HepG2 (cell line): ENCODE results near the gene GPLD1. TPM values are rescaled to one million over a fixed set of nuclear protein-coding genes. Genes with fewer than 3 reads are reported as not detected.

ENCODE experiments used
- ATAC-seq: fragments of 200-7000 bp; cut with Tn5 transposase; 3 replicates; pipeline ENCODE4 v1.9.1; 2020; ENCODE audit warnings: mild to moderate bottlenecking, moderate library complexity
- BruUV-seq: library from RNA; stranded (reverse); fragments of 400-500 nt; replicated peaks from 2 replicates; lab custom pipeline; 2021; lab: Mats Ljungman, UMichigan
- CTCF ChIA-PET: fragments of 300-600 bp; formaldehyde crosslinking; extraction: SDS; loops from one replicate; lab custom pipeline; 2021; ENCODE audit warnings: low total read pairs, inconsistent platforms, low intra/inter-chr PET ratio; lab: Yijun Ruan, JAX
- POLR2A ChIA-PET: fragments of 350-600 bp; sonication (Branson Sonifier 250); formaldehyde crosslinking; loops from one replicate; lab custom pipeline; 2020; ENCODE audit warnings: antibody characterized with exemption, inconsistent platforms; lab: Yijun Ruan, JAX
- DNase-seq: peaks from one replicate; pipeline ENCODE4 v3.0.0-alpha.2; 2015; ENCODE audit warnings: low spot score
- FAIRE-seq: peaks from 3 replicates; lab custom pipeline; 2011; peaks lifted over from hg19 to GRCh38; lab: Jason Lieb, UNC
- H2AFZ ChIP-seq: one replicate; pipeline ENCODE4 v1.6.1; 2011; ENCODE audit warnings: low read length, inconsistent platforms
- H3K27ac ChIP-seq: fragments of 300-600 bp; 3 replicates; pipeline ENCODE4 v1.8.0; 2011; ENCODE audit warnings: mixed run types, mild to moderate bottlenecking, mixed read lengths, low read length, inconsistent platforms; ENCODE audit not compliant: insufficient read depth; ENCODE audit errors: extremely low read length
- H3K27me3 ChIP-seq, 2 experiments: fragments of 200-600 bp in 1 of 2; 2 replicates in 1 of 2; 3 replicates in 1 of 2; pipeline versions ENCODE4 v1.6.0 to v1.8.0; 2011; ENCODE audit warnings: low read length in 2 of 2, mild to moderate bottlenecking in 2 of 2, moderate library complexity in 2 of 2, inconsistent platforms in 1 of 2; ENCODE audit not compliant: insufficient read depth in 2 of 2, control insufficient read depth in 1 of 2
- H3K36me3 ChIP-seq, 2 experiments: fragments of 200-600 bp in 1 of 2; replicated peaks in 1 of 2; 2 replicates in 1 of 2; 3 replicates in 1 of 2; pipeline versions ENCODE4 v1.5.1 to v1.8.0; 2011; ENCODE audit warnings: low read length in 2 of 2, inconsistent platforms in 1 of 2; ENCODE audit not compliant: insufficient read depth in 2 of 2, control insufficient read depth in 1 of 2
- H3K4me1 ChIP-seq: 2 replicates; pipeline ENCODE4 v1.5.1; 2012; ENCODE audit warnings: low read length, inconsistent platforms; ENCODE audit not compliant: insufficient read depth
- H3K4me2 ChIP-seq: 2 replicates; pipeline ENCODE4 v1.6.0; 2011; ENCODE audit warnings: low read depth, low read length, inconsistent platforms
- H3K4me3 ChIP-seq, 3 experiments: fragments of 200-600 bp in 1 of 3; sonication (generic), shearing (Covaris generic) in 1 of 3; replicated peaks in 1 of 3; 2 replicates each; pipeline ENCODE4 v1.5.1; 2011 to 2016; ENCODE audit warnings: low read length in 3 of 3, inconsistent platforms in 2 of 3, low read depth in 2 of 3, mild to moderate bottlenecking in 2 of 3, control low read depth in 1 of 3, mixed read lengths in 1 of 3; ENCODE audit not compliant: insufficient read depth in 1 of 3
- H3K79me2 ChIP-seq: one replicate; pipeline ENCODE4 v1.6.1; 2011; ENCODE audit warnings: low read length, inconsistent platforms; ENCODE audit not compliant: insufficient read depth
- H3K9ac ChIP-seq: 2 replicates; pipeline ENCODE4 v1.6.0; 2011; ENCODE audit warnings: mild to moderate bottlenecking, low read depth, low read length, inconsistent platforms; ENCODE audit not compliant: insufficient read depth
- H3K9me3 ChIP-seq: 2 replicates; pipeline ENCODE4 v1.5.1; 2012; ENCODE audit warnings: mild to moderate bottlenecking, low read length
- H4K20me1 ChIP-seq: 2 replicates; pipeline ENCODE4 v1.6.0; 2011; ENCODE audit warnings: inconsistent platforms, mild to moderate bottlenecking, low read length, moderate library complexity; ENCODE audit not compliant: insufficient read depth
- HNF4G ChIP-seq, 2 experiments: sonication (generic) in 1 of 2; formaldehyde crosslinking in 1 of 2; IDR thresholded peaks; 2 replicates each; pipeline versions ENCODE4 v1.4.0 to v1.6.1; 2011 to 2020; ENCODE audit warnings: borderline replicate concordance in 2 of 2, low read depth in 2 of 2, mild to moderate bottlenecking in 2 of 2, low read length in 1 of 2, missing genetic modification reagents in 1 of 2, moderate library complexity in 1 of 2
- JUND ChIP-seq: sonication (generic); formaldehyde crosslinking; IDR thresholded peaks from 2 replicates; pipeline ENCODE4 v1.8.0; 2022; ENCODE audit warnings: mild to moderate bottlenecking, missing genetic modification reagents
- KLF9 ChIP-seq: IDR thresholded peaks from 2 replicates; pipeline ENCODE4 v1.6.1; 2016; ENCODE audit warnings: low read depth
- MAFF ChIP-seq: IDR thresholded peaks from 2 replicates; pipeline ENCODE4 v1.6.1; 2011; ENCODE audit warnings: low read depth, low read length, improper control_type of control experiment
- MAFK ChIP-seq, 2 experiments: IDR thresholded peaks in 1 of 2; conservative IDR thresholded peaks in 1 of 2; 2 replicates each; pipeline ENCODE4 v1.6.1; 2011; ENCODE audit warnings: improper control_type of control experiment in 2 of 2, low read length in 2 of 2
- MLLT10 ChIP-seq: sonication (generic); formaldehyde crosslinking; IDR thresholded peaks from 2 replicates; pipeline ENCODE4 v1.4.0; 2020; ENCODE audit warnings: missing genetic modification reagents
- NR2F2 ChIP-seq: IDR thresholded peaks from 2 replicates; pipeline ENCODE4 v1.6.1; 2012; ENCODE audit warnings: low read depth, inconsistent platforms, borderline replicate concordance
- PHF20 ChIP-seq: sonication (generic); formaldehyde crosslinking; IDR thresholded peaks from 2 replicates; pipeline ENCODE4 v1.5.0; 2020; ENCODE audit warnings: mild to moderate bottlenecking, missing genetic modification reagents
- SIX4 ChIP-seq: sonication (generic); formaldehyde crosslinking; IDR thresholded peaks from 2 replicates; pipeline ENCODE4 v1.4.0; 2020; ENCODE audit warnings: missing genetic modification reagents
- STAT5B ChIP-seq: sonication (generic); formaldehyde crosslinking; IDR thresholded peaks from 2 replicates; pipeline ENCODE4 v1.4.0; 2020; ENCODE audit warnings: missing genetic modification reagents
- TEAD3 ChIP-seq: optimal IDR thresholded peaks from 2 replicates; pipeline ENCODE3; 2016; ENCODE audit warnings: borderline replicate concordance
- XRCC5 ChIP-seq: fragments of 200-400 bp; formaldehyde crosslinking; optimal IDR thresholded peaks from 2 replicates; pipeline ENCODE3; 2017; ENCODE audit warnings: mild to moderate bottlenecking, low read length
- ZBTB21 ChIP-seq: sonication (generic); formaldehyde crosslinking; IDR thresholded peaks from 2 replicates; pipeline ENCODE4 v1.4.0; 2020; ENCODE audit warnings: missing genetic modification reagents
- ZFY ChIP-seq: sonication (generic); formaldehyde crosslinking; IDR thresholded peaks from 2 replicates; pipeline ENCODE4 v1.4.0; 2020; ENCODE audit warnings: missing genetic modification reagents
- ZKSCAN5 ChIP-seq: sonication (generic); formaldehyde crosslinking; IDR thresholded peaks from 2 replicates; pipeline ENCODE4 v1.5.1; 2020; ENCODE audit warnings: mild to moderate bottlenecking, missing genetic modification reagents
- ZNF160 ChIP-seq: sonication (generic); formaldehyde crosslinking; IDR thresholded peaks from 2 replicates; pipeline ENCODE4 v1.8.0; 2022; ENCODE audit warnings: mild to moderate bottlenecking, inconsistent platforms, missing genetic modification reagents
- ZNF251 ChIP-seq: sonication (generic); formaldehyde crosslinking; IDR thresholded peaks from 2 replicates; pipeline ENCODE4 v1.9.0; 2021; ENCODE audit warnings: mild to moderate bottlenecking, missing genetic modification reagents
- WGBS: methylation state at CpG from one replicate; pipeline ENCODE4 v1.1.6; 2017; ENCODE audit warnings: low lambda C conversion rate; 5-methylcytosine and 5-hydroxymethylcytosine counted together
- in situ Hi-C: cut with HindIII; loops from 2 replicates; pipeline ENCODE4 v1.10.0; 2017; ENCODE audit warnings: low pct_unique_long_range_greater_than_20kb; ENCODE audit not compliant: extremely low pct_ligation_motif_present
- intact Hi-C: fragments of 100-400 bp; cut with micrococcal nuclease; formaldehyde crosslinking; loops from one replicate; pipeline ENCODE4 v1.10.0; 2022; ENCODE audit not compliant: unreplicated experiment
- polyA plus RNA-seq, 8 experiments: library from polyadenylated mRNA; depleted of rRNA in 3 of 8; stranded (reverse) in 7 of 8; unstranded in 1 of 8; fragments of >200 nt; fragmentation: Illumina TruSeq in 4 of 8; extraction: Trizol in 4 of 8; gene quantifications; 2 replicates each; pipeline versions ENCODE4 v1.2.1 to v1.2.3, GENCODE V29; 2011 to 2016; ENCODE audit warnings: low read depth in 4 of 8, missing spikeins in 1 of 8, mixed read lengths in 1 of 8; ENCODE audit not compliant: insufficient read depth in 1 of 8
- total RNA-seq, 5 experiments: library from RNA; depleted of rRNA; stranded (reverse); fragments of >200 nt; fragmentation: Illumina TruSeq; extraction: Trizol; gene quantifications; 2 replicates each; pipeline ENCODE4 v1.2.3, GENCODE V29; 2016; ENCODE audit warnings: low read depth in 1 of 5
- TF ChIP-seq, protein P1 (sequence below): sonication (generic); formaldehyde crosslinking; IDR thresholded peaks from 2 replicates; pipeline ENCODE4 v1.4.0; 2020; ENCODE audit warnings: missing genetic modification reagents, borderline replicate concordance

The GPLD1 gene
- total and polyA plus RNA-seq, 2 of the 13 experiments (the other 11 are each of a cell fraction or from before 2014, with no cell fraction given), result 6.2 to 7.6 TPM

DNA sequence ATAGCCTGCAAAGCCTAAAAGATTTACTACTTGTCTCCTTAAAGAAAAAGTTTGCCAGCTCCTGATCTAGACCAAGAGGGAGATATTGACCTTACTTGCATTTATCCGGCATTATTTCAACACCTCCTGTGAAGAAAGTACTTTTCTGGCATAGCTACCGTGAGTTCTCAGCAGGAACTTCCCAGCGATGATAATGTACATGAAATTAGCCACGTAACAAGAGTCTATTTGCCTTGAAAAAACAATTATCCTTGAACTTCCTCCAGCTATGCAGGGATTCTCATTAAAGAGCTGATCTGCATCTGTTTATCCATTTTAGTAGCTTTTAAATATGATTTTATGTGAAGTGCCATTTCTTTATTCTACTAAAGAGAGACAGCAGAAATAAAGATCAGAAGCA, 47.1 kb upstream of the GPLD1 start (continued):
- no peak for TF ChIP-seq KLF9 (CRISPR knock-in tag)

DNA sequence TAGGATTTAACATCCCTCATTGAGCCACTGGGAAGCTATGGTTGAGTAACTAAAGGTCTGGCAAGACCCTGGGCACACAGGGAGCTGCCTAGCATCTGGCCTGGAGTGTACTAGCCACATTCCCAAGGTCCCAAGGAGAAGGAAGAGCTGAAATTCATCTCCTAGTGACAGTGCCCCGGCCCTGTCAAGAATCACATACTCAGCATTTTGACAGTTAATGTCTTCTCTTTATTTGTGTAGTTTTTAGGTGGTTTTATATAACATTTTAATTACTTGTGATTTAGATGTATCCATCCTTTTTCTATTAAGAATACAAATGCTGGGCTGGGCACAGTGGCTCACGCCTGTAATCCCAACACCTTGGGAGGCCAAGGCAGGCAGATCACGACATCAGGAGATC, 45.8 kb upstream of the GPLD1 start:
- Histone ChIP-seq H3K9me3 (no peaks in the 10 kb centered on the region), H4K20me1 (no peaks in the 10 kb centered on the region), H3K4me1 (no peaks in the 10 kb centered on the region), H2AFZ (no peak overlapping the region), H3K27me3 (no peaks in the 10 kb centered on the region), H3K27ac (no peak overlapping the region), H3K4me3 (no peak overlapping the region), H3K4me2 (no peak overlapping the region), H3K79me2 (no peaks in the 10 kb centered on the region), H3K9ac (no peak overlapping the region), H3K36me3 (peaks cover 14 to 33% of the 10 kb centered on the region in 2 experiments)
- FAIRE-seq, result no peak
- intact Hi-C loops (no loop called here), in situ Hi-C loops (no loop called here)
- ChIA-PET POLR2A (no interaction called here), CTCF (no interaction called here)
- 98% methylated on average over 3 of the region's 3 CpGs for WGBS
- no TSS peak for BruUV-seq
- ATAC-seq, result no peak
- DNase-seq, result no peak
- TF ChIP-seq ZNF160 (CRISPR knock-in tag) (no peak), MAFF (peak; percentile 81), MAFK (conservative IDR thresholded peaks at IDR 0.05 in 1 of 2, IDR thresholded peaks at IDR 0.05 in 1 of 2; ENCODE audit: low read length in 2 of 2) (peak; percentile 81 to 86)

DNA sequence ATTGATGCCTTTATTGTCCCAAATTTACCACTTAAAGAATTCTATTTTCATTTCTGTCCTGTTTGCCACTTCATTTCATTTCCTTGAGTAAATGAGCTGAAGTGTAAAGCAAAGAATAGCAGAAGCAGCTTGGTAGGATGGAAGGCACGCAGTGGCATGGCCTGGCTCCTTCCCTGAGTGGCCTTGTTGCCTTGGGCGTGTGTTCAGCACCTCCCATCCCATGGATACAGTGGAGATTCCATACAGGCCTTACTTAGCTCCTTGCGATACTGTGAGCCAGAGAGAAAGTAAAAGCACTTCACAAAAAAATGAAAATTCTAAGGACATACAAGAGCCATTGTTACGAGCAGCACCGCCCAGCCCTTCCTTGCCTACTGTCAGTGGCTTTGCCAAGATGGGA, 45.0 kb upstream of the GPLD1 start:
- intact Hi-C loops, result no loop called here
- H3K36me3 ChIP-seq, result peaks cover 14 to 33% of the 10 kb centered on the region in 2 experiments

More for the DNA sequence above, 45.0 kb upstream of the GPLD1 start:
- ChIA-PET CTCF (no interaction called here), POLR2A (no interaction called here)
- no peak overlapping the region for H3K27ac ChIP-seq
- BruUV-seq, result no TSS peak
- WGBS, result 97% methylated on average over 5 of the region's 5 CpGs
- no peaks in the 10 kb centered on the region for H4K20me1 ChIP-seq
- no peaks in the 10 kb centered on the region for H3K79me2 ChIP-seq
- H3K4me2 ChIP-seq, result no peak overlapping the region
- no peaks in the 10 kb centered on the region for H3K4me1 ChIP-seq
- no peak for ATAC-seq
- H3K9me3 ChIP-seq, result no peaks in the 10 kb centered on the region
- FAIRE-seq, result no peak
- no peak for TF ChIP-seq ZNF251 (CRISPR knock-in tag)
- TF ChIP-seq ZKSCAN5 (CRISPR knock-in tag), result no peak
- TF ChIP-seq HNF4G (IDR thresholded peaks at IDR 0.05; ENCODE audit: borderline replicate concordance, low read depth, low read length), result no peak
- no peak for TF ChIP-seq HNF4G (CRISPR knock-in tag; IDR thresholded peaks at IDR 0.05; ENCODE audit: borderline replicate concordance, low read depth)
- no peak for TF ChIP-seq NR2F2
- TF ChIP-seq, protein P1, sequence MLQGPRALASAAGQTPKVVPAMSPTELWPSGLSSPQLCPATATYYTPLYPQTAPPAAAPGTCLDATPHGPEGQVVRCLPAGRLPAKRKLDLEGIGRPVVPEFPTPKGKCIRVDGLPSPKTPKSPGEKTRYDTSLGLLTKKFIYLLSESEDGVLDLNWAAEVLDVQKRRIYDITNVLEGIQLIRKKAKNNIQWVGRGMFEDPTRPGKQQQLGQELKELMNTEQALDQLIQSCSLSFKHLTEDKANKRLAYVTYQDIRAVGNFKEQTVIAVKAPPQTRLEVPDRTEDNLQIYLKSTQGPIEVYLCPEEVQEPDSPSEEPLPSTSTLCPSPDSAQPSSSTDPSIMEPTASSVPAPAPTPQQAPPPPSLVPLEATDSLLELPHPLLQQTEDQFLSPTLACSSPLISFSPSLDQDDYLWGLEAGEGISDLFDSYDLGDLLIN, result no peak
- TF ChIP-seq JUND (CRISPR knock-in tag), result no peak
- TF ChIP-seq STAT5B (CRISPR knock-in tag), result no peak
- no peak for TF ChIP-seq XRCC5
- no peak for TF ChIP-seq ZFY (CRISPR knock-in tag)
- TF ChIP-seq PHF20, result no peak
- no peak for TF ChIP-seq MLLT10
- TF ChIP-seq TEAD3 (CRISPR knock-in tag), result no peak
- no peak for TF ChIP-seq ZBTB21
- no peak for TF ChIP-seq SIX4
- H3K9ac ChIP-seq, result no peak overlapping the region
- in situ Hi-C loops, result no loop called here
- H3K27me3 ChIP-seq, result no peaks in the 10 kb centered on the region
- H2AFZ ChIP-seq, result no peak overlapping the region
- H3K4me3 ChIP-seq, result no peak overlapping the region
- no peak for DNase-seq
